SK-N-SH treated with all-trans-retinoic acid at 6 μM for 48 hours (cell line): ENCODE measurements around the gene TTLL10.

Experiments used
- ATAC-seq: fragments of 200-7000 bp; cut with Tn5 transposase; 3 replicates; pipeline ENCODE4 v1.9.1; 2020; ENCODE audit warnings: mild to moderate bottlenecking, moderate library complexity
- ARNTL ChIP-seq: fragments of 450-650 bp; formaldehyde crosslinking; IDR thresholded peaks from 2 replicates; pipeline ENCODE4 v1.5.0; 2020; ENCODE audit warnings: low read depth, mild to moderate bottlenecking, moderate library complexity, borderline replicate concordance
- BACH2 ChIP-seq: fragments of 250-450 bp; sonication (Bioruptor Pico); IDR thresholded peaks from 2 replicates; pipeline ENCODE4 v1.9.0; 2021; ENCODE audit warnings: mild to moderate bottlenecking, borderline replicate concordance
- CSDC2 ChIP-seq: fragments of 250-450 bp; sonication (Bioruptor Pico); IDR thresholded peaks from 2 replicates; pipeline ENCODE4 v1.5.0; 2020; ENCODE audit warnings: mild to moderate bottlenecking, moderate library complexity
- ESRRG ChIP-seq: fragments of 250-450 bp; sonication (Bioruptor Pico); IDR thresholded peaks from 2 replicates; pipeline ENCODE4 v1.6.1; 2021; ENCODE audit warnings: mild to moderate bottlenecking
- GLIS3 ChIP-seq: fragments of 250-450 bp; sonication (Bioruptor Pico); IDR thresholded peaks from 2 replicates; pipeline ENCODE4 v1.5.0; 2020; ENCODE audit warnings: mild to moderate bottlenecking, moderate library complexity
- ISL1 ChIP-seq: fragments of 250-450 bp; sonication (Bioruptor Pico); IDR thresholded peaks from 2 replicates; pipeline ENCODE4 v2.1.2; 2022; ENCODE audit warnings: mild to moderate bottlenecking, moderate library complexity
- OSR1 ChIP-seq: fragments of 250-450 bp; sonication (Bioruptor Pico); IDR thresholded peaks from 2 replicates; pipeline ENCODE4 v1.8.0; 2022; ENCODE audit warnings: moderate library complexity, mild to moderate bottlenecking, inconsistent platforms
- PPARA ChIP-seq: fragments of 250-450 bp; sonication (Bioruptor Pico); IDR thresholded peaks from 2 replicates; pipeline ENCODE4 v1.5.0; 2020; ENCODE audit warnings: mild to moderate bottlenecking, borderline replicate concordance
- RARB ChIP-seq: fragments of 250-450 bp; sonication (Bioruptor Pico); IDR thresholded peaks from 2 replicates; pipeline ENCODE4 v1.8.0; 2021; ENCODE audit warnings: mild to moderate bottlenecking, moderate library complexity
- SNAI2 ChIP-seq: fragments of 250-450 bp; sonication (Bioruptor Pico); IDR thresholded peaks from 2 replicates; pipeline ENCODE4 v1.5.0; 2020; ENCODE audit warnings: mild to moderate bottlenecking, moderate library complexity
- TCF4 ChIP-seq: fragments of 250-450 bp; sonication (Bioruptor Pico); IDR thresholded peaks from 2 replicates; pipeline ENCODE4 v1.8.0; 2021; ENCODE audit warnings: mild to moderate bottlenecking, moderate library complexity, borderline replicate concordance
- TOX ChIP-seq: fragments of 250-450 bp; sonication (Bioruptor Pico); IDR thresholded peaks from 2 replicates; pipeline ENCODE4 v1.8.0; 2021; ENCODE audit warnings: mild to moderate bottlenecking, moderate library complexity, borderline replicate concordance
- ZC3H10 ChIP-seq: fragments of 250-450 bp; sonication (Bioruptor Pico); IDR thresholded peaks from 2 replicates; pipeline ENCODE4 v1.5.1; 2021; ENCODE audit warnings: mild to moderate bottlenecking, moderate library complexity
- ZFP3 ChIP-seq: fragments of 250-450 bp; sonication (Bioruptor Pico); IDR thresholded peaks from 2 replicates; pipeline ENCODE4 v1.5.0; 2020; ENCODE audit warnings: mild to moderate bottlenecking, moderate library complexity
- ZFP30 ChIP-seq: fragments of 450-650 bp; formaldehyde crosslinking; IDR thresholded peaks from 2 replicates; pipeline ENCODE4 v1.5.0; 2022; ENCODE audit warnings: mild to moderate bottlenecking, moderate library complexity
- ZNF565 ChIP-seq: fragments of 450-650 bp; formaldehyde crosslinking; conservative IDR thresholded peaks from 2 replicates; pipeline ENCODE4 v1.5.0; 2020; ENCODE audit warnings: low read depth, mild to moderate bottlenecking, moderate library complexity
- ZNF70 ChIP-seq: fragments of 450-650 bp; formaldehyde crosslinking; IDR thresholded peaks from 2 replicates; pipeline ENCODE4 v1.5.0; 2020; ENCODE audit warnings: mild to moderate bottlenecking, moderate library complexity
- ZNF8 ChIP-seq: fragments of 450-650 bp; formaldehyde crosslinking; IDR thresholded peaks from 2 replicates; pipeline ENCODE4 v1.5.0; 2020; ENCODE audit warnings: mild to moderate bottlenecking, moderate library complexity
- TF ChIP-seq, protein P1 (sequence below): fragments of 250-450 bp; sonication (Bioruptor Pico); IDR thresholded peaks from 2 replicates; pipeline ENCODE4 v1.5.1; 2021; ENCODE audit warnings: mild to moderate bottlenecking, moderate library complexity
- TF ChIP-seq, protein P2 (sequence below): fragments of 250-450 bp; sonication (Bioruptor Pico); IDR thresholded peaks from 2 replicates; pipeline ENCODE4 v1.5.1; 2020; ENCODE audit warnings: low read depth, mild to moderate bottlenecking, moderate library complexity
- TF ChIP-seq, protein P3 (sequence below): fragments of 250-450 bp; sonication (Bioruptor Pico); IDR thresholded peaks from 2 replicates; pipeline ENCODE4 v1.5.0; 2020; ENCODE audit warnings: mild to moderate bottlenecking, moderate library complexity
- TF ChIP-seq, protein P4 (sequence below): fragments of 250-450 bp; sonication (Bioruptor Pico); IDR thresholded peaks from 2 replicates; pipeline ENCODE4 v1.8.0; 2021; ENCODE audit warnings: low read depth, mild to moderate bottlenecking, moderate library complexity, borderline replicate concordance

The TTLL10 gene

DNA sequence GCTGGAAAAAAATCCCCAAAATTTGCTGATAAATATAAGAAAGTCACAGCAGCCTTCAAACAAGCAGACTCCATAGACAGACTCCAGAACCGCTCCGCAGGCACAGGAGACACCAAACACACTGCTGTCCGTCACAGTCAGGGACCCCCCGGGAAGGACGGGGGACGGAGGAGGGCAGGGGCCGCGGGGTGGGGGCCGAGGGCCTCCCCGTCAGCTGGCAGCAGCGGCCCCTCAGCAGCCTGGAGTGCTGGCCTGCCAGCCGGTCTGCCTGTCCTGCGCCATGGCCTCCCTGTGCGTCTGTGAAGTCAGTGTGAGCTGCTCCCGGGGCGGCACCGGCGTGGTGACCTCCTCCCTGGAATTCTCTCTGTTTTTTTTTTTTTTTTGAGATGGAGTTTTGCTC lies 47.7 kb upstream of the TTLL10 start:
- TF ChIP-seq ZNF8 (CRISPR knock-in tag) (no peak), ISL1 (CRISPR knock-in tag) (no peak), GLIS3 (CRISPR knock-in tag) (no peak), TOX (CRISPR knock-in tag) (no peak), ZNF565 (CRISPR knock-in tag) (no peak), SNAI2 (CRISPR knock-in tag) (no peak), ZFP30 (CRISPR knock-in tag) (no peak), OSR1 (CRISPR knock-in tag) (no peak), ZNF70 (CRISPR knock-in tag) (no peak), ZFP3 (no peak), ARNTL (CRISPR knock-in tag) (no peak), CSDC2 (CRISPR knock-in tag) (no peak), BACH2 (CRISPR knock-in tag) (no peak), TCF4 (CRISPR knock-in tag) (no peak)
- TF ChIP-seq, protein P1, sequence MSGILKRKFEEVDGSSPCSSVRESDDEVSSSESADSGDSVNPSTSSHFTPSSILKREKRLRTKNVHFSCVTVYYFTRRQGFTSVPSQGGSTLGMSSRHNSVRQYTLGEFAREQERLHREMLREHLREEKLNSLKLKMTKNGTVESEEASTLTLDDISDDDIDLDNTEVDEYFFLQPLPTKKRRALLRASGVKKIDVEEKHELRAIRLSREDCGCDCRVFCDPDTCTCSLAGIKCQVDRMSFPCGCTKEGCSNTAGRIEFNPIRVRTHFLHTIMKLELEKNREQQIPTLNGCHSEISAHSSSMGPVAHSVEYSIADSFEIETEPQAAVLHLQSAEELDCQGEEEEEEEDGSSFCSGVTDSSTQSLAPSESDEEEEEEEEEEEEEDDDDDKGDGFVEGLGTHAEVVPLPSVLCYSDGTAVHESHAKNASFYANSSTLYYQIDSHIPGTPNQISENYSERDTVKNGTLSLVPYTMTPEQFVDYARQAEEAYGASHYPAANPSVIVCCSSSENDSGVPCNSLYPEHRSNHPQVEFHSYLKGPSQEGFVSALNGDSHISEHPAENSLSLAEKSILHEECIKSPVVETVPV, result no peak
- TF ChIP-seq, protein P2, sequence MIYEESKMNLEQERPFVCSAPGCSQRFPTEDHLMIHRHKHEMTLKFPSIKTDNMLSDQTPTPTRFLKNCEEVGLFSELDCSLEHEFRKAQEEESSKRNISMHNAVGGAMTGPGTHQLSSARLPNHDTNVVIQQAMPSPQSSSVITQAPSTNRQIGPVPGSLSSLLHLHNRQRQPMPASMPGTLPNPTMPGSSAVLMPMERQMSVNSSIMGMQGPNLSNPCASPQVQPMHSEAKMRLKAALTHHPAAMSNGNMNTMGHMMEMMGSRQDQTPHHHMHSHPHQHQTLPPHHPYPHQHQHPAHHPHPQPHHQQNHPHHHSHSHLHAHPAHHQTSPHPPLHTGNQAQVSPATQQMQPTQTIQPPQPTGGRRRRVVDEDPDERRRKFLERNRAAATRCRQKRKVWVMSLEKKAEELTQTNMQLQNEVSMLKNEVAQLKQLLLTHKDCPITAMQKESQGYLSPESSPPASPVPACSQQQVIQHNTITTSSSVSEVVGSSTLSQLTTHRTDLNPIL (CRISPR knock-in tag), result no peak
- TF ChIP-seq, all 23 proteins: peak for 0
- no peak for ATAC-seq

DNA sequence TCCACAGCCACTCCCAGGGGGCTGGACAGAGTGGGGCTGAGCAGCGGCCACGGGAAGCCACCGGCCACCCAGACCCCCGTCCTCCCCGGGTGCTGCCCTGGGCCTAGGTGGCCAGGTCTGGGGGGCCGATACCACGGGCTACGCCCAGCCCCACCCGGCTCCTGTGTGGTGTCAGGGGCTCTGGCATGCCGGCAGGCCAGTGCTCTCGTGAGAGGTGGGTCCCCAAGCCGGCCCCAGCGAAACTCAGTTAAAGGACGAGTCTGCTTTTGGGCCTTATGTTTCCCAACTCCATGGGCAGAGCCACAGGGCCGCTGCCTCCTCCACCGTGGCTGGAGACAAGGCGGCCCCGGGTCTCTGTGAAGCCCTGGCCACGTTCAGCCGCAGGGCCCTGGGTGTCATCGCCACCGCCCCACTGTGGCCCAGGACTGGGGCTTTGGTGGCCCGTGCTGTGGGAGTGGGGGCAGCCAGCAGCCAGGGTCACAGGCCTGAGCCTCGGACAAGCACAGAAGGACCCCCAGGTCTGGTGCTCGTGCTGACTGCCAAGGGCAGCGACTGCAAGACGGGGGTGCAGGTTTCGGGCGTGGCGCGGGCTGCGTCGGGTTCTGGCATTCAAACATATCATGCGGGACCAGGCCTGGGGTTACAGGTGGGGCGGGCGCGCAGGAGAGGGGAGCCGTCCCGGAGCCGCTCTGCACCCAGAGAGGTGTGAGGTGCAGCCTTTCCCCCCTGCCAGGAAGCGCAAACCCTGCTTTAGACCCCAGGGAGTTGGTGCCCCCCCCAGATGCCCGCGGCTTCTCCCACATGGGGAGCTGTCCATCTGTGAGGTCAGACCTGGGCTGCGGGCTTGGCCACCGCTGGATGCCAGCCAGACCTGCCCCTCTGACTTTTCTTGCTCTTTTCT lies 45.9 kb upstream of the TTLL10 start:
- ATAC-seq, result no peak
- TF ChIP-seq, protein P2 (CRISPR knock-in tag), result no peak

DNA sequence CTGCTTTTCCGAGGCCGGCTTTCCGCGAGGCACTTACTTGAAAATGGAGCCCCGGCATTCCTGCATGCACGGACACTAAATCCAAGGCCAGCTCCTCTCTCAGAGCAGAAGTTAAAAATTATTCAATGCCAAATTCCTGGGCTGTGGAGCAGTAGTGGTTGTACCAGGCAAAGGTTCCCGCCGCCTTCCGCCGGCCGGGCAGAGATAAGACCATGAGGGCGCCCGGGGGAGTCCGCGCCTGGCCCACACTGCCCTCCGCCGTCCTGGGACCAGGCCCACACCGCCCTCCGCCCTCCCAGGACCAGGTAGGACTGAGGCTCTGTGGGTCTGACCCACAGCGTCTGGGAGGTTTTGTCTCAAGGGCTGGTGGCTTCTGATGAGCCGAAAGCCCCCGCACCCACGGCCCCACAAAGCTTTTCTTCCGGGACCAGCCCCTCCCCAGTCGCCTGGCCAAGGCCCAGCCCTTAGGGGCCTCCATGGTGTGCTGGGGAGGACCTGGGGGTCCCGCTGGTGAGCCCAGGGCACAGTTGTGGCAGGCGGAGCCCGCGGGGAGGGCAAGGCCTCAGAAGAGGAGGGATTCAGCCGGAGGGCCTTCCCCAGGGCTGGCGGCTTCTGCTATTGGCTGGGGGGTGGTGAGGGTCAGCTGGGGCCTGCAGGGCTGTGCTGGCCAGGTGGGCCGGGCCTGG lies 45.1 kb upstream of the TTLL10 start:
- ATAC-seq, result no peak
- no peak for TF ChIP-seq ZNF565 (CRISPR knock-in tag)
- TF ChIP-seq ZC3H10 (CRISPR knock-in tag), result no peak
- TF ChIP-seq GLIS3 (CRISPR knock-in tag), result no peak
- no peak for TF ChIP-seq SNAI2 (CRISPR knock-in tag)
- no peak for TF ChIP-seq ESRRG
- no peak for TF ChIP-seq PPARA (CRISPR knock-in tag)
- TF ChIP-seq, protein P3, sequence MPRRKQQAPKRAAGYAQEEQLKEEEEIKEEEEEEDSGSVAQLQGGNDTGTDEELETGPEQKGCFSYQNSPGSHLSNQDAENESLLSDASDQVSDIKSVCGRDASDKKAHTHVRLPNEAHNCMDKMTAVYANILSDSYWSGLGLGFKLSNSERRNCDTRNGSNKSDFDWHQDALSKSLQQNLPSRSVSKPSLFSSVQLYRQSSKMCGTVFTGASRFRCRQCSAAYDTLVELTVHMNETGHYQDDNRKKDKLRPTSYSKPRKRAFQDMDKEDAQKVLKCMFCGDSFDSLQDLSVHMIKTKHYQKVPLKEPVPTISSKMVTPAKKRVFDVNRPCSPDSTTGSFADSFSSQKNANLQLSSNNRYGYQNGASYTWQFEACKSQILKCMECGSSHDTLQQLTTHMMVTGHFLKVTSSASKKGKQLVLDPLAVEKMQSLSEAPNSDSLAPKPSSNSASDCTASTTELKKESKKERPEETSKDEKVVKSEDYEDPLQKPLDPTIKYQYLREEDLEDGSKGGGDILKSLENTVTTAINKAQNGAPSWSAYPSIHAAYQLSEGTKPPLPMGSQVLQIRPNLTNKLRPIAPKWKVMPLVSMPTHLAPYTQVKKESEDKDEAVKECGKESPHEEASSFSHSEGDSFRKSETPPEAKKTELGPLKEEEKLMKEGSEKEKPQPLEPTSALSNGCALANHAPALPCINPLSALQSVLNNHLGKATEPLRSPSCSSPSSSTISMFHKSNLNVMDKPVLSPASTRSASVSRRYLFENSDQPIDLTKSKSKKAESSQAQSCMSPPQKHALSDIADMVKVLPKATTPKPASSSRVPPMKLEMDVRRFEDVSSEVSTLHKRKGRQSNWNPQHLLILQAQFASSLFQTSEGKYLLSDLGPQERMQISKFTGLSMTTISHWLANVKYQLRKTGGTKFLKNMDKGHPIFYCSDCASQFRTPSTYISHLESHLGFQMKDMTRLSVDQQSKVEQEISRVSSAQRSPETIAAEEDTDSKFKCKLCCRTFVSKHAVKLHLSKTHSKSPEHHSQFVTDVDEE, result no peak
- TF ChIP-seq, protein P2 (CRISPR knock-in tag), result no peak
- no peak for TF ChIP-seq ZNF70 (CRISPR knock-in tag)
- no peak for TF ChIP-seq ZFP30 (CRISPR knock-in tag)
- no peak for TF ChIP-seq CSDC2 (CRISPR knock-in tag)
- no peak for TF ChIP-seq ZFP3
- TF ChIP-seq, protein P4, sequence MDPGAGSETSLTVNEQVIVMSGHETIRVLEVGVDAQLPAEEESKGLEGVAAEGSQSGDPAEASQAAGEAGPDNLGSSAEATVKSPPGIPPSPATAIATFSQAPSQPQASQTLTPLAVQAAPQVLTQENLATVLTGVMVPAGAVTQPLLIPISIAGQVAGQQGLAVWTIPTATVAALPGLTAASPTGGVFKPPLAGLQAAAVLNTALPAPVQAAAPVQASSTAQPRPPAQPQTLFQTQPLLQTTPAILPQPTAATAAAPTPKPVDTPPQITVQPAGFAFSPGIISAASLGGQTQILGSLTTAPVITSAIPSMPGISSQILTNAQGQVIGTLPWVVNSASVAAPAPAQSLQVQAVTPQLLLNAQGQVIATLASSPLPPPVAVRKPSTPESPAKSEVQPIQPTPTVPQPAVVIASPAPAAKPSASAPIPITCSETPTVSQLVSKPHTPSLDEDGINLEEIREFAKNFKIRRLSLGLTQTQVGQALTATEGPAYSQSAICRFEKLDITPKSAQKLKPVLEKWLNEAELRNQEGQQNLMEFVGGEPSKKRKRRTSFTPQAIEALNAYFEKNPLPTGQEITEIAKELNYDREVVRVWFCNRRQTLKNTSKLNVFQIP (CRISPR knock-in tag), result no peak
- no peak for TF ChIP-seq RARB
- TF ChIP-seq ZNF8 (CRISPR knock-in tag), result no peak
- TF ChIP-seq OSR1 (CRISPR knock-in tag), result no peak
